ENCODE measurements around the gene TMEM17. TPM values are rescaled to one million over a fixed set of nuclear protein-coding genes. Genes with fewer than 3 reads are reported as not detected.

Gene TMEM17
- total and polyA plus RNA-seq, 2 donors (not counting 3 experiments of a cell fraction or from before 2014, with no cell fraction given): 0.91 to 2.0 TPM

- Histone ChIP-seq H3K9me1 (replicated peaks; ENCODE audit: control insufficient read depth, extremely low read depth, insufficient read depth, low read length) (no peaks in the 10 kb centered on the region), H3K4me1 (ENCODE audit: control insufficient read depth, extremely low read depth, insufficient read depth, low read length) (no peaks in the 10 kb centered on the region), H3K9me3 (replicated peaks; ENCODE audit: control insufficient read depth, insufficient read depth, low read length) (no peaks in the 10 kb centered on the region), H3K9ac (replicated peaks; ENCODE audit: extremely low read depth, insufficient read depth, low read length) (no peak overlapping the region), H3K36me3 (ENCODE audit: control insufficient read depth in 2 of 2, extremely low read depth in 1 of 2, insufficient read depth in 2 of 2, low read length in 2 of 2) (no peaks in the 10 kb centered on the region), H3K27ac (ENCODE audit: insufficient read depth, low read depth, low read length) (no peak overlapping the region), H2AFZ (ENCODE audit: low read depth, low read length) (no peak overlapping the region), H3K4me2 (ENCODE audit: insufficient read depth, low read length) (no peak overlapping the region), H3K4me3 (replicated peaks in 1 of 3; ENCODE audit: insufficient read depth in 1 of 3, low read depth in 1 of 3, low read length in 3 of 3) (no peak overlapping the region), H4K20me1 (replicated peaks; ENCODE audit: control insufficient read depth, extremely low read depth, insufficient read depth, low read length) (no peaks in the 10 kb centered on the region), H3K79me2 (ENCODE audit: control insufficient read depth, insufficient read depth, low read length) (no peaks in the 10 kb centered on the region), H3K27me3 (ENCODE audit: control insufficient read depth in 2 of 2, insufficient read depth in 2 of 2, low read length in 2 of 2) (no peaks in the 10 kb centered on the region)
- TF ChIP-seq GATA2 (IDR thresholded peaks at IDR 0.05; ENCODE audit: insufficient read depth, insufficient read length, low read depth, low read length): no peak
- no peak for TF ChIP-seq EZH2 (IDR thresholded peaks at IDR 0.05; ENCODE audit: borderline replicate concordance, low read depth, low read length, severe bottlenecking)
- no peak for TF ChIP-seq POLR2A (IDR thresholded peaks at IDR 0.05; ENCODE audit: low read depth, low read length)
- no peak for TF ChIP-seq POLR2AphosphoS5 (IDR thresholded peaks at IDR 0.05; ENCODE audit: insufficient read depth, low read depth, low read length)
- no peak for TF ChIP-seq FOS (IDR thresholded peaks at IDR 0.05; ENCODE audit: borderline replicate concordance, insufficient read depth, low read length)
- no peak for TF ChIP-seq JUN (IDR thresholded peaks at IDR 0.05; ENCODE audit: borderline replicate concordance, insufficient read depth, insufficient read length, low read depth)
- TF ChIP-seq CTCF (IDR thresholded peaks at IDR 0.05; ENCODE audit: extremely low read depth in 1 of 2, insufficient read depth in 1 of 2, low read depth in 1 of 2, low read length in 2 of 2): no peak
- TF ChIP-seq MAX (IDR thresholded peaks at IDR 0.05; ENCODE audit: insufficient read depth, insufficient read length): no peak
- POLR2A ChIA-PET: no interaction called here
- dilution Hi-C loops (cut with MboI; ENCODE audit: extremely low pct_ligation_motif_present, low sequenced_read_pairs): no loop called here
- CTCF ChIA-PET: no interaction called here
- intact Hi-C loops (cut with micrococcal nuclease): no loop called here
- no peak for DNase-seq (ENCODE audit: low read depth, low spot score)
- FAIRE-seq: no peak
- no TSS peak for BruUV-seq (replicated peaks)
These were observed 6.5 kb downstream of the TMEM17 start for GRCh38 chr2:62499430-62500060.
